Activated T-cell treated with anti-CD3 and anti-CD28 coated beads for 48 hours (primary cell): ENCODE data around the gene EEF2KMT.
"Not testable (repeated sequence)": the region's sequence is repeated elsewhere in the genome, so short reads cannot be mapped to it uniquely, and the experiment has no call there.

ENCODE experiments used
- DNase-seq: peaks from one replicate; pipeline ENCODE4 v3.0.0-alpha.2; 2020; ENCODE audit warnings: low read depth

The EEF2KMT gene

GRCh38 chr16:5095145-5095830 lies 2.3 kb downstream of the EEF2KMT start:
- DNase-seq: not testable (repeated sequence)

- DNase-seq: not testable (repeated sequence)
Observed at GRCh38 chr16:5093746-5094145, 3.8 kb downstream of the EEF2KMT start.

- not testable (repeated sequence) for DNase-seq
Observed at GRCh38 chr16:5093081-5093480, 4.5 kb downstream of the EEF2KMT start.

- DNase-seq: not testable (repeated sequence)
Observed at GRCh38 chr16:5090592-5090991, 7.0 kb downstream of the EEF2KMT start.

GRCh38 chr16:5089911-5090555 lies 7.6 kb downstream of the EEF2KMT start:
- not testable (repeated sequence) for DNase-seq

- not testable (repeated sequence) for DNase-seq
Observed at GRCh38 chr16:5088936-5089335, 8.7 kb downstream of the EEF2KMT start.

- not testable (repeated sequence) for DNase-seq
Observed at GRCh38 chr16:5088086-5088790, 9.4 kb downstream of the EEF2KMT start.

- DNase-seq: not testable (repeated sequence)
Observed at GRCh38 chr16:5085716-5086115, 11.9 kb downstream of the EEF2KMT start.

GRCh38 chr16:5084802-5085201 lies 12.8 kb downstream of the EEF2KMT start:
- DNase-seq: peak; percentile 47

GRCh38 chr16:5084099-5084731 lies 13.4 kb downstream of the EEF2KMT start:
- not testable (repeated sequence) for DNase-seq

- DNase-seq: not testable (repeated sequence)
Observed at GRCh38 chr16:5083646-5084045, 13.9 kb downstream of the EEF2KMT start.

- not testable (repeated sequence) for DNase-seq
Observed at GRCh38 chr16:5080996-5081395, 16.6 kb downstream of the EEF2KMT start.

GRCh38 chr16:5080461-5080860 lies 17.1 kb downstream of the EEF2KMT start:
- DNase-seq: not testable (repeated sequence)

GRCh38 chr16:5078626-5079025 lies 19.0 kb downstream of the EEF2KMT start:
- DNase-seq: no peak

GRCh38 chr16:5077304-5077703 lies 20.3 kb downstream of the EEF2KMT start:
- no peak for DNase-seq

- no peak for DNase-seq
Observed at GRCh38 chr16:5075637-5076036, 22.0 kb downstream of the EEF2KMT start.

GRCh38 chr16:5073771-5074170 lies 23.8 kb downstream of the EEF2KMT start:
- DNase-seq: not testable (repeated sequence)

GRCh38 chr16:5073279-5073629 lies 24.3 kb downstream of the EEF2KMT start:
- no peak for DNase-seq

- DNase-seq: no peak
Observed at GRCh38 chr16:5072334-5073278, 25.0 kb downstream of the EEF2KMT start.

GRCh38 chr16:5071681-5072333 lies 25.8 kb downstream of the EEF2KMT start, which contains the start of gene ALG1:
Gene ALG1 (plus strand): TSS chr16:5071843. CDS start chr16:5071850, 7 bp downstream.
- DNase-seq: peak; percentile 87

GRCh38 chr16:5071341-5071680 lies 26.3 kb downstream of the EEF2KMT start:
- no peak for DNase-seq
